Cerebellar nuclear complex (tissue), 1 donor: ENCODE measurements around the gene DLG5.
A peak's percentile ranks its signal among the peaks of the same experiment; 100 is the strongest.

Source experiments
- DNase-seq, 2 experiments: peaks; one replicate each; lab custom pipeline; 2025; lab: John Stamatoyannopoulos, UW

DLG5 gene

GRCh38 chr10:77867124-77867719 lies 59.3 kb downstream of the DLG5 start:
- no peak for DNase-seq

- no peak for DNase-seq
Observed at GRCh38 chr10:77866598-77866997, 60.0 kb downstream of the DLG5 start.

GRCh38 chr10:77865580-77866324 lies 60.8 kb downstream of the DLG5 start:
- DNase-seq, result no peak

GRCh38 chr10:77864151-77864851 lies 62.3 kb downstream of the DLG5 start:
- no peak for DNase-seq

GRCh38 chr10:77863446-77863845 lies 63.1 kb downstream of the DLG5 start:
- no peak for DNase-seq

- no peak for DNase-seq
Observed at GRCh38 chr10:77862595-77862994, 64.0 kb downstream of the DLG5 start.

- no peak for DNase-seq
Observed at GRCh38 chr10:77861366-77861765, 65.2 kb downstream of the DLG5 start.

GRCh38 chr10:77859865-77860282 lies 66.7 kb downstream of the DLG5 start:
- no peak for DNase-seq

- no peak for DNase-seq
Observed at GRCh38 chr10:77859200-77859864, 67.2 kb downstream of the DLG5 start.

- no peak for DNase-seq
Observed at GRCh38 chr10:77857272-77857671, 69.3 kb downstream of the DLG5 start.

- no peak for DNase-seq
Observed at GRCh38 chr10:77856566-77856965, 70.0 kb downstream of the DLG5 start.

- no peak for DNase-seq
Observed at GRCh38 chr10:77855404-77856155, 71.0 kb downstream of the DLG5 start.

GRCh38 chr10:77854115-77854514 lies 72.4 kb downstream of the DLG5 start:
- no peak for DNase-seq

- DNase-seq, result no peak
Observed at GRCh38 chr10:77853256-77853655, 73.3 kb downstream of the DLG5 start.

- no peak for DNase-seq
Observed at GRCh38 chr10:77850620-77851231, 75.8 kb downstream of the DLG5 start.

- no peak for DNase-seq
Observed at GRCh38 chr10:77849039-77849664, 77.4 kb downstream of the DLG5 start.

- peak; percentile 39 to 67 for DNase-seq
Observed at GRCh38 chr10:77846718-77847311, 79.7 kb downstream of the DLG5 start.

GRCh38 chr10:77845451-77845850 lies 81.1 kb downstream of the DLG5 start:
- DNase-seq, result no peak

GRCh38 chr10:77844713-77845445 lies 81.7 kb downstream of the DLG5 start:
- DNase-seq, result no peak

- no peak for DNase-seq
Observed at GRCh38 chr10:77844177-77844576, 82.4 kb downstream of the DLG5 start.
